ENCODE data around the gene MRPS23. TPM values are rescaled to one million over a fixed set of nuclear protein-coding genes. Genes with fewer than 3 reads are reported as not detected.

MRPS23 gene
- total and polyA plus RNA-seq, 12 donors, result 9.9 to 132 (median 75.5) TPM

DNA sequence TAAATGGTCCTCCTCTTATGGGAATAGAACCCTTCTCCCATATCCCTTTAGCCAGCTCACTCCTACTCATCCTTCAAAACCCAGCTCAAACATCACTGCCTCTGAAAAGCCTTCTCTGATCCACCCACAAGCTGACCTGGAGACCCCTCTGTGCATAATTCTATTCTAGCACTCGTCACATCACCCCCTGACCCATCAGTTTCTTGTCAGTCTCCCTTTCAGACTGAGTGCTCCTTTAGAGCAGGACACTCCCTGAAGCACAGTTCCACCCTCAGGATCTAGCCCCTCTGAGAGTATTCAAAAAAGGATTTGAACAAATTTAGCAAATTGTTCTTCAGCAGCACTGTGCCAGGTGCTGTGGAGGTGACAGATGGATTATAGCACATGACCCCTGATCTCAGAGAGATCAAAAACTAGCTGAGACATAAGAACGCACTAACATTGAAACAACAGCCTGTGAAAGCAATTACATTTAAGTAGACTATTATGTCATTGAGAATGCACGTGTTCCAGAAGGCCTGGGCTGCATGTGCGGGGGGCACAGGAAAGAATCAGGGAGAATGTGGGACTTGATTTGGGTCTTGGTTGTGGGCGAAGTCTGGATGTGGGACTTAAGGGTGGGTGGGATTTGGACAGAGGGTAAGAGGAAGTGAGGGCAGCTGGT, 43.5 kb downstream of the MRPS23 start:
- DNase-seq (no peak), ATAC-seq (no peak)
- Histone ChIP-seq H3K27me3 (peaks cover 0 to 17% (median 0%) of the 10 kb centered on the region in 7 donors), H3K4me3 (no peak overlapping the region), H3K36me3 (no peaks in the 10 kb centered on the region), H3K9me3 (peaks cover 0 to 10% (median 3%) of the 10 kb centered on the region in 11 donors), H3K27ac (no peak overlapping the region), H3K4me1 (peaks cover 6 to 22% (median 14%) of the 10 kb centered on the region in 9 donors)
- WGBS, 2 donors, result 51 to 63% methylated on average over 5 of the region's 5 CpGs
- intact Hi-C loops (cut with DNase I), result no loop called here
- TF ChIP-seq, protein P1, sequence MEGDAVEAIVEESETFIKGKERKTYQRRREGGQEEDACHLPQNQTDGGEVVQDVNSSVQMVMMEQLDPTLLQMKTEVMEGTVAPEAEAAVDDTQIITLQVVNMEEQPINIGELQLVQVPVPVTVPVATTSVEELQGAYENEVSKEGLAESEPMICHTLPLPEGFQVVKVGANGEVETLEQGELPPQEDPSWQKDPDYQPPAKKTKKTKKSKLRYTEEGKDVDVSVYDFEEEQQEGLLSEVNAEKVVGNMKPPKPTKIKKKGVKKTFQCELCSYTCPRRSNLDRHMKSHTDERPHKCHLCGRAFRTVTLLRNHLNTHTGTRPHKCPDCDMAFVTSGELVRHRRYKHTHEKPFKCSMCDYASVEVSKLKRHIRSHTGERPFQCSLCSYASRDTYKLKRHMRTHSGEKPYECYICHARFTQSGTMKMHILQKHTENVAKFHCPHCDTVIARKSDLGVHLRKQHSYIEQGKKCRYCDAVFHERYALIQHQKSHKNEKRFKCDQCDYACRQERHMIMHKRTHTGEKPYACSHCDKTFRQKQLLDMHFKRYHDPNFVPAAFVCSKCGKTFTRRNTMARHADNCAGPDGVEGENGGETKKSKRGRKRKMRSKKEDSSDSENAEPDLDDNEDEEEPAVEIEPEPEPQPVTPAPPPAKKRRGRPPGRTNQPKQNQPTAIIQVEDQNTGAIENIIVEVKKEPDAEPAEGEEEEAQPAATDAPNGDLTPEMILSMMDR (IDR thresholded peaks at IDR 0.05), result no peak

DNA sequence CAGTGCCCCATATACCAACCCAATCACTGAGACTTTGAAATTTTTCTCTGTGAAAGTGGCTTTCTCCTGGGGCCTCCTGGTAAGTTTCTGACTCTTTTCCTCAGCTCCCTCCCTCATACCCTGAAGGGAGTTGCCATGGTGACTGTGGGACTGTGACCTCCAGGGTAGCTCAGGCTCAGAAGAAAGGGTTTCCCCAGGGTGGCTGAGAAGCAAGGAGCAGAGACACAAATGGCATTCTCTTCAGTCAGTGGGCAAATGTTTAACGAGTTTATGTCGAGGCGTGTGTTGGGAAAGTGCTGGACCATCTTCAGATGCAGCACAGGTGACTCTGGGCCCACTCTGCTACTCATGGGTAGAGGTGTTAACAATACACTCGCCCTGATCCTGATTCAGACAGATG, 46.8 kb downstream of the MRPS23 start:
- TF ChIP-seq, protein P1 (IDR thresholded peaks at IDR 0.05), result no peak
- no peak overlapping the region for H3K4me3 ChIP-seq
- 32 to 51% methylated on average over 4 of the region's 4 CpGs for WGBS, 2 donors
- H3K36me3 ChIP-seq, result no peaks in the 10 kb centered on the region
- intact Hi-C loops (cut with DNase I), result no loop called here
- no peak for DNase-seq
- peaks cover 0 to 20% (median 8%) of the 10 kb centered on the region in 11 donors for H3K9me3 ChIP-seq
- peaks cover 0 to 6% (median 0%) of the 10 kb centered on the region in 9 donors for H3K4me1 ChIP-seq
- H3K27me3 ChIP-seq, result no peaks in the 10 kb centered on the region
- no peak overlapping the region for H3K27ac ChIP-seq
- no peak for ATAC-seq

DNA sequence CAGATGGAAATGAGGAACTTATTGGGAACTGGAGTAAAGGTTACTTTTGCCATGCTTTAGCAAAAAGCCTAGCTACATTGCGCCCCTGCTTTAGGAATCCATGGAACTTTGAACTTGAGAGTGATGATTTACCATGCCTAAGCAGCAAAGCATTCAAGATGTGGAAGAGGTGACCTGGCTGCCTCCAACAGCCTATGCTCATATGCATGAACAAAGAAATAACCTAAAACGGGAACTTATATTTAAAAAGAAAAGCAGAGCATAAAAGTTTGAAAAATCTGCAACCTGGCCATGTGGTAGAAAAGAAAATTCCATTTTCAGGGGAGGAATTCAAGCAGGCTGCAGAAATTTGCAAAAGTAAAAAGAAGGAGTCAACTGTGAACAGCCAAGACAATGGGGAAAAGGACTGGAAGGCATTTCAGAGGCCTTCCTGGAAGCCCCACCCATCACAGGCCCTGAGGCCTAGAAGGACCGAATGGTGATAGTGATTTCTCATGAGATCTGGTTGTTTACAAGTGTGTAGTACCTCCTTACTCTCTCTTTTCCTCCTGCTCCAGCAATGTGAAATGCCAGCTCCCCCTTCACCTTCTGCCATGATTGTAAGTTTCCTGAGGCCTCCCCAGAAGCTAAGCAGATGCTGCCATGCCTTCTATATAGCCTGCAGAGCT, 48.7 kb downstream of the MRPS23 start:
- Histone ChIP-seq H3K27me3 (no peaks in the 10 kb centered on the region), H3K4me1 (no peaks in the 10 kb centered on the region), H3K9me3 (peaks cover 0 to 20% (median 8%) of the 10 kb centered on the region in 11 donors), H3K36me3 (no peaks in the 10 kb centered on the region), H3K27ac (no peak overlapping the region), H3K4me3 (no peak overlapping the region)
- WGBS, 2 donors, result 83 to 96% methylated on average over 3 of the region's 3 CpGs
- DNase-seq (no peak), ATAC-seq (no peak)
- intact Hi-C loops (cut with DNase I), result no loop called here
- TF ChIP-seq, protein P1 (IDR thresholded peaks at IDR 0.05), result no peak

DNA sequence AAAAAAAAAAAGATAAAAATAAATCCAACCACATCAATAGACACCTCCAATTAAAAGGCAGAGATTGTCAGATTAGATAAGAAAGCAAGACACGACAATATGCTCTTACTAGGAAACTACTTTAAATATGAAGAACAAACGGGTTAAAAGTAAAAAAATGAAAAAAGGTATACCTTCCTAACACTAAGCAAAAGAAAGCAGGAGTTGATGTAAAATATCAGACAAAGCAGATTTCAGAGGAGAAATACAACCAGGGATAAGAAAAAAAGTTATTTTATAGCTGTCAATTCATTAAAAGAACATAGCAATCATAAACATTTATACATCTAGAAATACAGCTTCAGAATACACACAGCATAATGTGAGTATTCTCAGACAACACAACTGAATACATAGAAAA, 55.0 kb downstream of the MRPS23 start:
- no peak for ATAC-seq
- DNase-seq, result no peak
- intact Hi-C loops (cut with DNase I), result no loop called here
- TF ChIP-seq, protein P1 (IDR thresholded peaks at IDR 0.05), result no peak
- WGBS, 2 donors, result 65 to 78% methylated on average over 2 of the region's 2 CpGs
- Histone ChIP-seq H3K36me3 (no peaks in the 10 kb centered on the region), H3K27me3 (peaks cover 0 to 7% (median 0%) of the 10 kb centered on the region in 7 donors), H3K4me3 (no peak overlapping the region), H3K27ac (no peak overlapping the region), H3K9me3 (no peaks in the 10 kb centered on the region), H3K4me1 (no peaks in the 10 kb centered on the region)

Data from heart right ventricle (tissue), 16 donors.